GM23338 (cell line): ENCODE measurements around the gene CACNA1B. TPM values are rescaled to one million over a fixed set of nuclear protein-coding genes. Genes with fewer than 3 reads are reported as not detected.
A peak's percentile ranks its signal among the peaks of the same experiment; 100 is the strongest.

Experiments used
- ATAC-seq: fragments of 200-7000 bp; cut with Tn5 transposase; 3 replicates; pipeline ENCODE4 v1.9.1; 2020
- DNase-seq: peaks from one replicate; pipeline ENCODE4 v3.0.0-alpha.2; 2015; ENCODE audit warnings: low spot score
- H2AFZ ChIP-seq: fragments of 200-600 bp; sonication (generic); 2 replicates; pipeline ENCODE4 v1.8.0; 2016; ENCODE audit warnings: antibody characterized with exemption, mild to moderate bottlenecking, moderate library complexity
- H3F3A ChIP-seq: fragments of 200-600 bp; sonication (generic); replicated peaks from 2 replicates; pipeline ENCODE4 v1.8.0; 2017; ENCODE audit warnings: antibody characterized with exemption, mixed run types, low read depth
- H3K27ac ChIP-seq: fragments of 200-600 bp; sonication (generic); 2 replicates; pipeline ENCODE4 v1.6.1; 2016; ENCODE audit warnings: low read depth
- H3K27me3 ChIP-seq: fragments of 200-600 bp; sonication (generic); 2 replicates; pipeline ENCODE4 v1.8.0; 2016; ENCODE audit warnings: mild to moderate bottlenecking, mixed run types, moderate library complexity; ENCODE audit not compliant: insufficient read depth
- H3K36me3 ChIP-seq: fragments of 200-600 bp; sonication (generic); 2 replicates; pipeline ENCODE4 v1.8.0; 2016; ENCODE audit warnings: mild to moderate bottlenecking; ENCODE audit not compliant: insufficient read depth
- H3K4me1 ChIP-seq: fragments of 200-600 bp; sonication (generic); 2 replicates; pipeline ENCODE4 v1.8.0; 2016; ENCODE audit warnings: mild to moderate bottlenecking, moderate library complexity; ENCODE audit not compliant: insufficient read depth
- H3K4me2 ChIP-seq: fragments of 200-600 bp; sonication (generic); 2 replicates; pipeline ENCODE4 v1.7.1; 2017; ENCODE audit warnings: mixed run types
- H3K4me3 ChIP-seq: fragments of 200-600 bp; sonication (generic); 2 replicates; pipeline ENCODE4 v1.6.1; 2016; ENCODE audit warnings: mixed run types
- H3K79me2 ChIP-seq: fragments of 200-600 bp; sonication (generic); replicated peaks from 2 replicates; pipeline ENCODE4 v1.8.0; 2017; ENCODE audit warnings: mild to moderate bottlenecking; ENCODE audit not compliant: insufficient read depth
- H3K9me2 ChIP-seq: fragments of 200-600 bp; sonication (generic); 2 replicates; pipeline ENCODE4 v1.8.0; 2017; ENCODE audit not compliant: insufficient read depth
- H4K20me1 ChIP-seq: fragments of 200-600 bp; sonication (generic); replicated peaks from 2 replicates; pipeline ENCODE4 v1.8.0; 2017; ENCODE audit warnings: mild to moderate bottlenecking; ENCODE audit not compliant: insufficient read depth
- H3K27ac Mint-ChIP-seq: 2 replicates; pipeline ENCODE4 v1.8.0; 2020; ENCODE audit warnings: inconsistent platforms, mild to moderate bottlenecking, moderate library complexity, mixed read lengths
- H3K27me3 Mint-ChIP-seq: 3 replicates; pipeline ENCODE4 v1.8.0; 2022; ENCODE audit warnings: low read depth, mild to moderate bottlenecking, moderate library complexity, mixed read lengths, inconsistent platforms; ENCODE audit not compliant: insufficient read depth, poor library complexity
- H3K36me3 Mint-ChIP-seq: 3 replicates; pipeline ENCODE4 v1.8.0; 2021; ENCODE audit warnings: low read depth, mild to moderate bottlenecking, inconsistent platforms, moderate library complexity, mixed read lengths
- H3K4me1 Mint-ChIP-seq: 3 replicates; pipeline ENCODE4 v1.8.0; 2020; ENCODE audit warnings: mild to moderate bottlenecking, inconsistent platforms, mixed read lengths
- H3K4me3 Mint-ChIP-seq: 3 replicates; pipeline ENCODE4 v1.8.0; 2021; ENCODE audit warnings: moderate library complexity, mild to moderate bottlenecking, inconsistent platforms, mixed read lengths
- H3K9me3 Mint-ChIP-seq: 3 replicates; pipeline ENCODE4 v1.8.0; 2020; ENCODE audit warnings: moderate library complexity, mild to moderate bottlenecking, inconsistent platforms, mixed read lengths
- CREB1 ChIP-seq: fragments of 250-450 bp; sonication (Bioruptor Pico); IDR thresholded peaks from 2 replicates; pipeline ENCODE4 v1.5.0; 2020; ENCODE audit warnings: low read depth, mild to moderate bottlenecking, moderate library complexity
- CTCF ChIP-seq, 2 experiments: fragments of 200-600 bp in 1 of 2; sonication (generic) in 1 of 2; conservative IDR thresholded peaks; 2 replicates each; pipeline versions ENCODE4 v1.5.1 to v1.6.1; 2016 to 2017; ENCODE audit warnings: antibody characterized with exemption in 2 of 2, low read depth in 2 of 2, mild to moderate bottlenecking in 2 of 2, moderate library complexity in 1 of 2
- ETS1 ChIP-seq: IDR thresholded peaks from 2 replicates; pipeline ENCODE4 v1.6.1; 2016; ENCODE audit warnings: antibody characterized with exemption
- EZH2 ChIP-seq: fragments of 200-600 bp; sonication (generic); IDR thresholded peaks from one replicate; pipeline ENCODE4 v1.8.0; 2017; ENCODE audit warnings: antibody characterized with exemption, mild to moderate bottlenecking, low read depth; ENCODE audit not compliant: unreplicated experiment
- EZH2phosphoT487 ChIP-seq: fragments of 200-600 bp; sonication (generic); IDR thresholded peaks from one replicate; pipeline ENCODE4 v1.8.1; 2018; ENCODE audit warnings: antibody characterized with exemption; ENCODE audit not compliant: unreplicated experiment
- JUNB ChIP-seq: IDR thresholded peaks from one replicate; pipeline ENCODE4 v1.6.1; 2016; ENCODE audit warnings: antibody characterized with exemption; ENCODE audit not compliant: unreplicated experiment
- NANOG ChIP-seq: IDR thresholded peaks from 2 replicates; pipeline ENCODE4 v1.6.1; 2016; ENCODE audit warnings: antibody characterized with exemption, borderline replicate concordance
- POLR2AphosphoS5 ChIP-seq: IDR thresholded peaks from 2 replicates; pipeline ENCODE4 v1.6.1; 2016; ENCODE audit warnings: antibody characterized with exemption, low read depth
- REST ChIP-seq: IDR thresholded peaks from one replicate; pipeline ENCODE4 v1.6.1; 2018; ENCODE audit warnings: antibody characterized with exemption; ENCODE audit not compliant: unreplicated experiment
- ZNF114 ChIP-seq: fragments of 250-450 bp; sonication (Bioruptor Pico); IDR thresholded peaks from 2 replicates; pipeline ENCODE4 v1.5.0; 2020; ENCODE audit warnings: mild to moderate bottlenecking, moderate library complexity
- ZNF331 ChIP-seq: fragments of 250-450 bp; sonication (Bioruptor Pico); IDR thresholded peaks from 2 replicates; pipeline ENCODE4 v1.5.0; 2020; ENCODE audit warnings: low read depth, mild to moderate bottlenecking, moderate library complexity
- ZNF462 ChIP-seq: fragments of 250-450 bp; sonication (Bioruptor Pico); IDR thresholded peaks from 2 replicates; pipeline ENCODE4 v1.5.0; 2020; ENCODE audit warnings: mild to moderate bottlenecking, moderate library complexity
- polyA plus RNA-seq: library from polyadenylated mRNA; unstranded; fragments of >200 nt; fragmentation: Nextera tagmentation; extraction: Ambion mirVana; gene quantifications from 2 replicates; pipeline ENCODE4 v1.2.1, GENCODE V29; 2016
- total RNA-seq: library from RNA; depleted of rRNA; stranded (reverse); fragments of >200 nt; shearing (Covaris generic); gene quantifications from 2 replicates; pipeline ENCODE4 v1.2.3, GENCODE V29; 2014

CACNA1B gene
- total and polyA plus RNA-seq, 2 experiments from 2014 or later = 1.1 to 10.4 TPM

GRCh38 chr9:137865581-137866145 lies 11.9 kb upstream of the CACNA1B start:
- Histone ChIP-seq H3K4me3 (no peak overlapping the region), H3K79me2 (no peaks in the 10 kb centered on the region), H3K27ac (no peak overlapping the region), H3K9me2 (no peaks in the 10 kb centered on the region), H4K20me1 (no peaks in the 10 kb centered on the region), H3K27me3 (no peaks in the 10 kb centered on the region), H3F3A (no peaks in the 10 kb centered on the region), H3K4me1 (no peaks in the 10 kb centered on the region), H3K4me2 (no peak overlapping the region), H3K36me3 (no peaks in the 10 kb centered on the region; the same call in 1 of the 2 replicates), H2AFZ (peak overlapping the region; percentile 47; the same call in 1 of the 2 replicates)
- Mint-ChIP-seq H3K9me3 (peaks cover 14% of the 10 kb centered on the region), H3K27ac (no peak overlapping the region), H3K4me1 (no peaks in the 10 kb centered on the region), H3K27me3 (peaks cover 9% of the 10 kb centered on the region), H3K4me3 (no peak overlapping the region), H3K36me3 (peaks cover under 1% of the 10 kb centered on the region; the same call in 1 of the 3 replicates)
- DNase-seq (no peak), ATAC-seq (no peak; the same call in 2 of the 3 replicates)
- TF ChIP-seq ETS1 (no peak), ZNF114 (CRISPR knock-in tag) (no peak), CREB1 (CRISPR knock-in tag) (no peak), CTCF (conservative IDR thresholded peaks at IDR 0.05; ENCODE audit: low read depth in 2 of 2) (no peak), ZNF331 (CRISPR knock-in tag) (no peak), POLR2AphosphoS5 (no peak), EZH2 (no peak), JUNB (no peak), NANOG (no peak), REST (no peak), ZNF462 (no peak), EZH2phosphoT487 (no peak)
